Measurements from ENCODE around the gene DCDC1.

DCDC1 gene

DNA sequence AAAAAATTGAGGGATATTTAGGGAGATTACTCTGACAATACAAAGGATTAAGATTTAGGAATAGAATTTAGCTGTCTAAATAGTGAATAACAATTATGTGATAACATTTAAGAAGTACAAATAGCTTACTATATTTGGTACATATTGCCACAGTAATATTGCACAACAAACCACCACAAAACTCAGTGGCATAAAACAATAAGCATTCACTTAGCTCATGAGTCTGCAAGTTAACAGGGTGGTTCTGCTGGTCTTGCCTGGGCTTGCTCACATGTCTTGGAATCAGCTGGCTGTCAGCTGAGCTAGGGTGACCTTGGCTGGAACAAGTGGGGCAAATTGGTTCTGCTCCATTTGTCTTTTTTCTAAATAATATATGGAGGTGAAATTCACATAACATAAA lies 115.1 kb downstream of the DCDC1 start:
- no peak overlapping the region for H3K4me2 ChIP-seq
- no peaks in the 10 kb centered on the region for H3K4me1 ChIP-seq (ENCODE audit: low read depth, poor library complexity, severe bottlenecking)
- TF ChIP-seq, protein P1, sequence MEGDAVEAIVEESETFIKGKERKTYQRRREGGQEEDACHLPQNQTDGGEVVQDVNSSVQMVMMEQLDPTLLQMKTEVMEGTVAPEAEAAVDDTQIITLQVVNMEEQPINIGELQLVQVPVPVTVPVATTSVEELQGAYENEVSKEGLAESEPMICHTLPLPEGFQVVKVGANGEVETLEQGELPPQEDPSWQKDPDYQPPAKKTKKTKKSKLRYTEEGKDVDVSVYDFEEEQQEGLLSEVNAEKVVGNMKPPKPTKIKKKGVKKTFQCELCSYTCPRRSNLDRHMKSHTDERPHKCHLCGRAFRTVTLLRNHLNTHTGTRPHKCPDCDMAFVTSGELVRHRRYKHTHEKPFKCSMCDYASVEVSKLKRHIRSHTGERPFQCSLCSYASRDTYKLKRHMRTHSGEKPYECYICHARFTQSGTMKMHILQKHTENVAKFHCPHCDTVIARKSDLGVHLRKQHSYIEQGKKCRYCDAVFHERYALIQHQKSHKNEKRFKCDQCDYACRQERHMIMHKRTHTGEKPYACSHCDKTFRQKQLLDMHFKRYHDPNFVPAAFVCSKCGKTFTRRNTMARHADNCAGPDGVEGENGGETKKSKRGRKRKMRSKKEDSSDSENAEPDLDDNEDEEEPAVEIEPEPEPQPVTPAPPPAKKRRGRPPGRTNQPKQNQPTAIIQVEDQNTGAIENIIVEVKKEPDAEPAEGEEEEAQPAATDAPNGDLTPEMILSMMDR (conservative IDR thresholded peaks at IDR 0.05; ENCODE audit: low read depth, low read length): no peak
- no peak overlapping the region for H3K4me3 ChIP-seq (IDR thresholded peaks at IDR 0.05; ENCODE audit: insufficient read depth, low read depth, low read length)
- H3K79me2 ChIP-seq (ENCODE audit: insufficient read depth, low read depth): no peaks in the 10 kb centered on the region
- H2AFZ ChIP-seq (ENCODE audit: low read depth): no peak overlapping the region
- no peaks in the 10 kb centered on the region for H3K36me3 ChIP-seq (ENCODE audit: insufficient read depth)
- H3K27ac ChIP-seq: no peak overlapping the region
- H3K9ac ChIP-seq: no peak overlapping the region
- H4K20me1 ChIP-seq (ENCODE audit: insufficient read depth): no peaks in the 10 kb centered on the region
- no peaks in the 10 kb centered on the region for H3K27me3 ChIP-seq (ENCODE audit: insufficient read depth, low read depth)

DNA sequence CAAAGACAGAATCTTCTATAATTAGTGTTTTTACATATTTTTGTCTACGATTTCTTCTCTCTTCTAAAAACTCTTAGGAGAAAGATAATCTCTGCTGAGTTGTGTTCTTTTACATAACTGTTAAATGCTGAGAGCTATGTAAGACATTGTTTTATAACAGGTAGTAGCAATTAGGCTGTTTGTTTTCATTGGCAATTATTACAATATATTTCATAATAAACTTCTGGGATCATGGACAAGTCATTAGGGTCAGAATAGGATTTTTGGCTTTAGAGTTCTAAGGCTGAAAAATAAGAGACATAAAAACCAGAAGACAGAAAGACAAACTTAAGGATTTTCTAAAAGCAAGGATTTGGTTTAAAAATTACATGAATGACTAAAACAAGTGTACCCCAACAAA lies 120.8 kb downstream of the DCDC1 start:
- Histone ChIP-seq H3K4me1 (ENCODE audit: low read depth, poor library complexity, severe bottlenecking) (no peaks in the 10 kb centered on the region), H3K27ac (no peak overlapping the region), H3K27me3 (ENCODE audit: insufficient read depth, low read depth) (no peaks in the 10 kb centered on the region), H3K9ac (no peak overlapping the region), H2AFZ (ENCODE audit: low read depth) (no peak overlapping the region), H3K4me3 (IDR thresholded peaks at IDR 0.05; ENCODE audit: insufficient read depth, low read depth, low read length) (no peak overlapping the region), H3K79me2 (ENCODE audit: insufficient read depth, low read depth) (no peaks in the 10 kb centered on the region), H3K4me2 (no peak overlapping the region), H4K20me1 (ENCODE audit: insufficient read depth) (no peaks in the 10 kb centered on the region), H3K36me3 (ENCODE audit: insufficient read depth) (no peaks in the 10 kb centered on the region)
- TF ChIP-seq, protein P1 (conservative IDR thresholded peaks at IDR 0.05; ENCODE audit: low read depth, low read length): no peak

GRCh38 chr11:31247321-31247720 lies 122.2 kb downstream of the DCDC1 start:
- H4K20me1 ChIP-seq (ENCODE audit: insufficient read depth): no peaks in the 10 kb centered on the region
- H3K27ac ChIP-seq: no peak overlapping the region
- no peaks in the 10 kb centered on the region for H3K79me2 ChIP-seq (ENCODE audit: insufficient read depth, low read depth)
- H3K36me3 ChIP-seq (ENCODE audit: insufficient read depth): no peaks in the 10 kb centered on the region
- H2AFZ ChIP-seq (ENCODE audit: low read depth): no peak overlapping the region
- no peak overlapping the region for H3K4me2 ChIP-seq
- H3K4me1 ChIP-seq (ENCODE audit: low read depth, poor library complexity, severe bottlenecking): no peaks in the 10 kb centered on the region
- no peak overlapping the region for H3K4me3 ChIP-seq (IDR thresholded peaks at IDR 0.05; ENCODE audit: insufficient read depth, low read depth, low read length)
- TF ChIP-seq, protein P1 (conservative IDR thresholded peaks at IDR 0.05; ENCODE audit: low read depth, low read length): no peak
- no peaks in the 10 kb centered on the region for H3K27me3 ChIP-seq (ENCODE audit: insufficient read depth, low read depth)
- H3K9ac ChIP-seq: no peak overlapping the region

GRCh38 chr11:31246451-31247165 lies 122.9 kb downstream of the DCDC1 start:
- no peaks in the 10 kb centered on the region for H3K79me2 ChIP-seq (ENCODE audit: insufficient read depth, low read depth)
- H4K20me1 ChIP-seq (ENCODE audit: insufficient read depth): no peaks in the 10 kb centered on the region
- H3K4me2 ChIP-seq: no peak overlapping the region
- no peak overlapping the region for H2AFZ ChIP-seq (ENCODE audit: low read depth)
- TF ChIP-seq, protein P1 (conservative IDR thresholded peaks at IDR 0.05; ENCODE audit: low read depth, low read length): no peak
- no peaks in the 10 kb centered on the region for H3K4me1 ChIP-seq (ENCODE audit: low read depth, poor library complexity, severe bottlenecking)
- no peak overlapping the region for H3K9ac ChIP-seq
- no peak overlapping the region for H3K4me3 ChIP-seq (IDR thresholded peaks at IDR 0.05; ENCODE audit: insufficient read depth, low read depth, low read length)
- no peaks in the 10 kb centered on the region for H3K27me3 ChIP-seq (ENCODE audit: insufficient read depth, low read depth)
- no peaks in the 10 kb centered on the region for H3K36me3 ChIP-seq (ENCODE audit: insufficient read depth)
- no peak overlapping the region for H3K27ac ChIP-seq

Data from KMS-11 (cell line).